Body of pancreas (tissue), 4 donors: ENCODE results near the gene NOTCH3. TPM values are rescaled to one million over a fixed set of nuclear protein-coding genes. Genes with fewer than 3 reads are reported as not detected.

Source experiments
- ATAC-seq: fragments of 150-250 bp; one replicate; pipeline ENCODE4 v1.9.1; 2016
- DNase-seq, 4 donors: peaks; one replicate each; pipeline ENCODE4 v3.0.0-alpha.2; 2019
- H3K27ac ChIP-seq, 4 donors: fragments of 200-600 bp; sonication (generic); 1 replicate in 3 of 4; 2 replicates in 1 of 4; pipeline versions ENCODE4 v1.5.1 to v1.6.1; 2016 to 2019; ENCODE audit warnings: mild to moderate bottlenecking in 1 of 4, mixed read lengths in 1 of 4, moderate library complexity in 1 of 4
- H3K27me3 ChIP-seq, 2 donors: fragments of 200-600 bp; sonication (generic); one replicate each; pipeline ENCODE4 v1.6.0; 2016; ENCODE audit warnings: mild to moderate bottlenecking in 1 of 2
- H3K36me3 ChIP-seq, 2 donors: fragments of 200-600 bp; sonication (generic); replicated peaks in 1 of 2; 2 replicates each; pipeline ENCODE4 v1.5.1; 2016; ENCODE audit warnings: low read depth in 2 of 2; ENCODE audit not compliant: insufficient read depth in 1 of 2
- H3K4me1 ChIP-seq: fragments of 200-600 bp; sonication (generic); one replicate; pipeline ENCODE4 v1.6.0; 2016
- H3K4me3 ChIP-seq, 2 donors: fragments of 200-600 bp; sonication (generic); 1 replicate in 1 of 2; 2 replicates in 1 of 2; pipeline ENCODE4 v1.5.1; 2016 to 2019
- H3K9me3 ChIP-seq, 3 donors: fragments of 200-600 bp; sonication (generic); 1 replicate in 2 of 3; 2 replicates in 1 of 3; pipeline ENCODE4 v1.5.1; 2016
- POLR2A ChIP-seq, 3 donors: fragments of 450-650 bp; IDR thresholded peaks; one replicate each; pipeline ENCODE4 v1.6.1; 2016; ENCODE audit warnings: antibody characterized with exemption in 3 of 3, mild to moderate bottlenecking in 2 of 3
- WGBS, 2 donors: methylation state at CpG; one replicate each; pipeline ENCODE4 v1.1.5; 2017; 5-methylcytosine and 5-hydroxymethylcytosine counted together
- intact Hi-C: fragments of 100-400 bp; cut with DNase I; formaldehyde crosslinking; loops from one replicate; pipeline ENCODE4 v1.15.1; 2023
- total RNA-seq, 2 donors: library from RNA; depleted of rRNA; stranded (reverse); fragments of >200 nt; gene quantifications; one replicate each; pipeline ENCODE4 v1.1.0, GENCODE V29; 2016
- TF ChIP-seq, protein P1 (sequence below), 7 experiments: fragments of 450-650 bp in 4 of 7; fragments of 200-600 bp in 3 of 7; sonication (generic) in 3 of 7; IDR thresholded peaks; one replicate each; pipeline ENCODE4 v1.5.1; 2016 to 2019; ENCODE audit warnings: antibody characterized with exemption in 7 of 7

The NOTCH3 gene
- total RNA-seq, 2 donors from 2014 or later = 20.2 to 33.9 TPM

DNA sequence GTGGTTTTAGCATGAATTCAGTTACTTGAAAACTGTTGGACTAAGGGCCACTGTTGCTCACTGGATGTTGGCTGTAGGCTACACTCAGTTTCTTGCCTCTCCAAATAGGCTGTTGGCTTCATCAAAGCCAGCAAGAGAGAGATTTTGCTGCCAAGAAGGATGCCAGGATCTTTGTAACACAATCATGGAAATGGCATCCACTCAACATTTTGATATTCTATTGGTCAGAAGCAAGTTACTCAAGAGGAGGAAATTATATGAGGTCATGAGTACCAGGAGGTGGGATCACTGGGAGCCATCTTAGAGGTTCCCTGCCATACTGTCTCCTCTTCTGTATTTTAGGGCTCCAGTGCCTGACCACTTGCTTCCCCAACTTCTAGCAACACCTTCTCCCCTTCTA, 63.0 kb downstream of the NOTCH3 start:
- Histone ChIP-seq H3K27ac (no peak overlapping the region), H3K4me3 (no peak overlapping the region), H3K4me1 (no peaks in the 10 kb centered on the region), H3K27me3 (no peaks in the 10 kb centered on the region), H3K36me3 (no peaks in the 10 kb centered on the region), H3K9me3 (no peaks in the 10 kb centered on the region)
- DNase-seq (no peak), ATAC-seq (no peak)
- TF ChIP-seq, protein P1, sequence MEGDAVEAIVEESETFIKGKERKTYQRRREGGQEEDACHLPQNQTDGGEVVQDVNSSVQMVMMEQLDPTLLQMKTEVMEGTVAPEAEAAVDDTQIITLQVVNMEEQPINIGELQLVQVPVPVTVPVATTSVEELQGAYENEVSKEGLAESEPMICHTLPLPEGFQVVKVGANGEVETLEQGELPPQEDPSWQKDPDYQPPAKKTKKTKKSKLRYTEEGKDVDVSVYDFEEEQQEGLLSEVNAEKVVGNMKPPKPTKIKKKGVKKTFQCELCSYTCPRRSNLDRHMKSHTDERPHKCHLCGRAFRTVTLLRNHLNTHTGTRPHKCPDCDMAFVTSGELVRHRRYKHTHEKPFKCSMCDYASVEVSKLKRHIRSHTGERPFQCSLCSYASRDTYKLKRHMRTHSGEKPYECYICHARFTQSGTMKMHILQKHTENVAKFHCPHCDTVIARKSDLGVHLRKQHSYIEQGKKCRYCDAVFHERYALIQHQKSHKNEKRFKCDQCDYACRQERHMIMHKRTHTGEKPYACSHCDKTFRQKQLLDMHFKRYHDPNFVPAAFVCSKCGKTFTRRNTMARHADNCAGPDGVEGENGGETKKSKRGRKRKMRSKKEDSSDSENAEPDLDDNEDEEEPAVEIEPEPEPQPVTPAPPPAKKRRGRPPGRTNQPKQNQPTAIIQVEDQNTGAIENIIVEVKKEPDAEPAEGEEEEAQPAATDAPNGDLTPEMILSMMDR (IDR thresholded peaks at IDR 0.05) = no peak
- no peak for TF ChIP-seq POLR2A (IDR thresholded peaks at IDR 0.05)
- intact Hi-C loops = no loop called here

DNA sequence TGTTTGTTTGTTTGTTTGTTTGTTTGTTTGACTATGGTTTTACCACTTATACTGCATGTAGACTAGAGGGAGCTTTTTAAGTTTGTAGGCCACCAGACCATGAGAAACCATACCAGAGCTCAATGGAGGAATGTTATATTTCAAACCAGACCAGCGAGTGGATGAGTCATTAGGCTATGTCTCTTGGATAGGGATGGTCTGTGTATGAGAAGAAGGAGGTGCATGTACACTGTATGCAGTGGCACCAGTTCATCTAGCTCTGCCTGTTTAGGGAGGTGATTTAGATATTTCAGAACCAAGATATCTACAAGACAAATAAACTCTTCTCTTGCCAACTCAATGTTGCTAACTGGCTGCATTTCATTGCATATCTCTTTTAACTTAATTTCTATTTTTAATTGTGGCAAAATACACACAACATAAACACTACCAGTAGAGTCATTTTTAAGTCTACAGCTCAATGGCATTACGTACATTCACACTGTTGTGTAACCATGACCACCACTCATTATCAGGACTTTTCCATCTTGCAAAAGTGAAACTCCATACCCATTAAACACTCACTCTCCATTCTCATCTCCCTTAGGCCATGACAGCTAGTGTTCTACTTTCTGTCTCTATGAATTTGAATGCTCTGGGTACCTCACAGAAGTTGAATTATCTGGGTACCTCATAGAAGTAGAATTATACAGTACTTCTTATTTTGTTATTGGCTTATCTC, 64.4 kb downstream of the NOTCH3 start:
- Histone ChIP-seq H3K4me1 (no peaks in the 10 kb centered on the region), H3K27ac (no peak overlapping the region), H3K27me3 (no peaks in the 10 kb centered on the region), H3K36me3 (no peaks in the 10 kb centered on the region), H3K9me3 (no peaks in the 10 kb centered on the region), H3K4me3 (no peak overlapping the region)
- TF ChIP-seq POLR2A (IDR thresholded peaks at IDR 0.05) = no peak
- TF ChIP-seq, protein P1 (IDR thresholded peaks at IDR 0.05) = no peak
- ATAC-seq (no peak), DNase-seq (no peak)
- WGBS, 2 donors = 45 to 81% methylated on average over 2 of the region's 2 CpGs
- intact Hi-C loops = no loop called here

DNA sequence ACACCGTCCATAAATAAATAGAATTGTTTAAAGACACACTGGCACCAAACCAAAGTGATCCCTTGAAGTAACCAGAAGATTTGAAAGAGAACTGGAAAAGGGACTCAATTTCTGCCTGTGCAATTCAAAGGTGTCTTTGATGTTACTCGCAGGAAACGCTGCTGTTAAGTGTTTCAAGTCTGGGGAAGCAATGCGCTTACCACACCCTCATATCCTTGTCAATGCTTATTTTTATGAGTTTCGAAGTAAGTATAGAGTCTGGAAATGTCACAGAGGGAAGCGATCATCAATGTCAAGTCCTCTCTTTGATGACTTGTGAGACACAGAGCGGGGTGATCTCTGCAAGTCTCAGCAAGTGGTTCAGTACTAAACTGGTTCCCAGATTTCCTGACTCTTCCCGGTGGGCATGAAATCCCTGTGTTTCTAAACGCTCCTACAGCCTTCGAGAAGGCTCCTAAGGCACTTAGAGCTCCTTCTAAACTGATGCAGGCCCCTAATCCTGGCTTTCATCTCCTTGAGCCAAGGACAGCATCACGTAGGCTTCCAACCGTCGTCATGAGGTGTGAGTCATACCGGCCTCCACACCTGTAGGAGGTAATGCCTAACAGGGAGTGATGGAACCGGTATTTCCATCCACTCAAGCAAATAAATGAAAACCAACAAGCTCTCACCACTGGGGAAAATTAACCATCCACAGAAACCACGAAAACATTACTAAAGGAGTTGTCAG, 70.8 kb downstream of the NOTCH3 start:
- Histone ChIP-seq H3K4me3 (no peak overlapping the region), H3K27ac (no peak overlapping the region), H3K4me1 (peaks cover 1% of the 10 kb centered on the region), H3K36me3 (no peaks in the 10 kb centered on the region), H3K27me3 (no peaks in the 10 kb centered on the region), H3K9me3 (no peaks in the 10 kb centered on the region)
- DNase-seq (peak in 2 of 4 donors; percentile 22 to 53), ATAC-seq (no peak)
- 46 to 53% methylated on average over 16 of the region's 16 CpGs for WGBS, 2 donors
- intact Hi-C loops = no loop called here
- TF ChIP-seq, protein P1 (IDR thresholded peaks at IDR 0.05) = peak in 1 of 7 experiments; percentile 2
- no peak for TF ChIP-seq POLR2A (IDR thresholded peaks at IDR 0.05)

DNA sequence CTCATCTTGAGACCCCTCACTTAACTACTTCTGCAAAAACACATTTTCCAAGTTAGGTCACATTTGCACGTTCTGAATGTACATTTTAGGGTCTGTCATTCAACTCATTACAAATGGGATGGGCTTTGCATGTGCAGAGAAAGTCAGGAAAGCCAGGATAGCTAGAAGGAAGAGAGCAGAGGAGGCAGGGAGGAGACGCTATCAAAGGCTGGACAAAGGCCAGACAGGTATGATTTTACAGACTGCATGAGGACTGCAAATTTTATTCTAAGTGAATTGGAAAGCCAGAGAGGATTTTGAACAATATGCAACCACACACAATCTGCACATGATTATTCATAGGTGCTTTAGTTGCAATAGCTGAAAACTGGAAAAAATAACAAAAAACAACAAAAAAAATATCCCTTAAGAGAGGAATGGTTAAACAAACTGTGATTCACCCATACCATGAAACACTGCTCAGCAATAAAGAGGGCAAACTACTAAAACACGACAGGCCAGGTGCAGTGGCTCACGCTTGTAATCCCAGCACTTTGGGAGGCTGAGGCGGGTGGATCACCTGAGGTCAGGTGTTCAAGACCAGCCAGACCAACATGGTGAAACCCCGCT, 72.5 kb downstream of the NOTCH3 start:
- H3K27me3 ChIP-seq = no peaks in the 10 kb centered on the region
- TF ChIP-seq POLR2A (IDR thresholded peaks at IDR 0.05) = no peak
- TF ChIP-seq, protein P1 (IDR thresholded peaks at IDR 0.05) = no peak
- intact Hi-C loops = no loop called here
- no peaks in the 10 kb centered on the region for H3K9me3 ChIP-seq
- DNase-seq = no peak
- H3K4me3 ChIP-seq = no peak overlapping the region
- H3K4me1 ChIP-seq = peaks cover 18% of the 10 kb centered on the region
- WGBS, 2 donors = 61 to 64% methylated on average over 6 of the region's 6 CpGs
- H3K27ac ChIP-seq = no peak overlapping the region
- ATAC-seq = no peak
- H3K36me3 ChIP-seq = no peaks in the 10 kb centered on the region
